ENCODE results near the gene PRDM10.

PRDM10 gene

GRCh38 chr11:129861702-129862522, 140.7 kb downstream of the PRDM10 start:
- peak overlapping the region; percentile 36 for H3K27ac ChIP-seq (ENCODE audit: low read depth, low read length)

GRCh38 chr11:129856036-129856435, 146.6 kb downstream of the PRDM10 start:
- Histone ChIP-seq H3K36me3 (ENCODE audit: control insufficient read depth, insufficient read depth, low read length) (peaks cover 7% of the 10 kb centered on the region), H3K27ac (ENCODE audit: low read depth, low read length) (no peak overlapping the region), H3K4me3 (ENCODE audit: low read depth, low read length) (no peak overlapping the region), H3K9ac (ENCODE audit: low read depth, low read length) (no peak overlapping the region), H3K4me1 (ENCODE audit: control insufficient read depth, insufficient read depth, low read length) (no peaks in the 10 kb centered on the region), H3K27me3 (ENCODE audit: control insufficient read depth, insufficient read depth, low read length) (no peaks in the 10 kb centered on the region), H3K9me3 (ENCODE audit: control insufficient read depth, insufficient read depth, low read length) (no peaks in the 10 kb centered on the region)

More at GRCh38 chr11:129861702-129862522, 140.7 kb downstream of the PRDM10 start:
- Histone ChIP-seq H3K4me1 (ENCODE audit: control insufficient read depth, insufficient read depth, low read length) (peaks cover 7% of the 10 kb centered on the region; the same call in 1 of the 2 replicates), H3K9me3 (ENCODE audit: control insufficient read depth, insufficient read depth, low read length) (no peaks in the 10 kb centered on the region), H3K9ac (ENCODE audit: low read depth, low read length) (no peak overlapping the region), H3K36me3 (ENCODE audit: control insufficient read depth, insufficient read depth, low read length) (peaks cover 55% of the 10 kb centered on the region), H3K27me3 (ENCODE audit: control insufficient read depth, insufficient read depth, low read length) (no peaks in the 10 kb centered on the region), H3K4me3 (ENCODE audit: low read depth, low read length) (no peak overlapping the region)

GRCh38 chr11:129855086-129855485, 147.5 kb downstream of the PRDM10 start:
- no peak overlapping the region for H3K4me3 ChIP-seq (ENCODE audit: low read depth, low read length)
- H3K36me3 ChIP-seq (ENCODE audit: control insufficient read depth, insufficient read depth, low read length) = no peaks in the 10 kb centered on the region; the same call in 1 of the 2 replicates
- no peaks in the 10 kb centered on the region for H3K27me3 ChIP-seq (ENCODE audit: control insufficient read depth, insufficient read depth, low read length)
- no peaks in the 10 kb centered on the region for H3K4me1 ChIP-seq (ENCODE audit: control insufficient read depth, insufficient read depth, low read length)
- no peak overlapping the region for H3K9ac ChIP-seq (ENCODE audit: low read depth, low read length)
- no peaks in the 10 kb centered on the region for H3K9me3 ChIP-seq (ENCODE audit: control insufficient read depth, insufficient read depth, low read length)
- no peak overlapping the region for H3K27ac ChIP-seq (ENCODE audit: low read depth, low read length)

GRCh38 chr11:129854232-129854805, 148.3 kb downstream of the PRDM10 start:
- Histone ChIP-seq H3K36me3 (ENCODE audit: control insufficient read depth, insufficient read depth, low read length) (no peaks in the 10 kb centered on the region; the same call in 1 of the 2 replicates), H3K4me3 (ENCODE audit: low read depth, low read length) (no peak overlapping the region), H3K27me3 (ENCODE audit: control insufficient read depth, insufficient read depth, low read length) (no peaks in the 10 kb centered on the region), H3K9me3 (ENCODE audit: control insufficient read depth, insufficient read depth, low read length) (no peaks in the 10 kb centered on the region), H3K4me1 (ENCODE audit: control insufficient read depth, insufficient read depth, low read length) (no peaks in the 10 kb centered on the region), H3K9ac (ENCODE audit: low read depth, low read length) (no peak overlapping the region), H3K27ac (ENCODE audit: low read depth, low read length) (no peak overlapping the region)

GRCh38 chr11:129853518-129854231, 149.0 kb downstream of the PRDM10 start:
- Histone ChIP-seq H3K9me3 (ENCODE audit: control insufficient read depth, insufficient read depth, low read length) (no peaks in the 10 kb centered on the region), H3K36me3 (ENCODE audit: control insufficient read depth, insufficient read depth, low read length) (no peaks in the 10 kb centered on the region), H3K27me3 (ENCODE audit: control insufficient read depth, insufficient read depth, low read length) (no peaks in the 10 kb centered on the region), H3K27ac (ENCODE audit: low read depth, low read length) (no peak overlapping the region), H3K4me3 (ENCODE audit: low read depth, low read length) (no peak overlapping the region), H3K4me1 (ENCODE audit: control insufficient read depth, insufficient read depth, low read length) (no peaks in the 10 kb centered on the region), H3K9ac (ENCODE audit: low read depth, low read length) (no peak overlapping the region)

GRCh38 chr11:129852125-129852740, 150.4 kb downstream of the PRDM10 start:
- H3K9ac ChIP-seq (ENCODE audit: low read depth, low read length) = no peak overlapping the region
- no peaks in the 10 kb centered on the region for H3K27me3 ChIP-seq (ENCODE audit: control insufficient read depth, insufficient read depth, low read length)
- no peak overlapping the region for H3K27ac ChIP-seq (ENCODE audit: low read depth, low read length)
- H3K4me1 ChIP-seq (ENCODE audit: control insufficient read depth, insufficient read depth, low read length) = no peaks in the 10 kb centered on the region
- H3K4me3 ChIP-seq (ENCODE audit: low read depth, low read length) = no peak overlapping the region
- no peaks in the 10 kb centered on the region for H3K36me3 ChIP-seq (ENCODE audit: control insufficient read depth, insufficient read depth, low read length)
- H3K9me3 ChIP-seq (ENCODE audit: control insufficient read depth, insufficient read depth, low read length) = no peaks in the 10 kb centered on the region

Data from HUES48 (cell line).